Activated T-cell treated with anti-CD3 and anti-CD28 coated beads, Interleukin-2, amount 50 U/mL, for 4 hours (primary cell): ENCODE results near the gene CYP21A2. TPM values are rescaled to one million over a fixed set of nuclear protein-coding genes. Genes with fewer than 3 reads are reported as not detected.
"Not testable (repeated sequence)": the region's sequence is repeated elsewhere in the genome, so short reads cannot be mapped to it uniquely, and the experiment has no call there.

Source experiments
- ATAC-seq, 2 donors: fragments of 200-7000 bp; cut with Tn5 transposase; one replicate each; pipeline ENCODE4 v1.10.0; 2021
- DNase-seq: peaks from one replicate; pipeline ENCODE4 v3.0.0-alpha.2; 2020
- H3K27me3 Mint-ChIP-seq: one replicate; pipeline ENCODE4 v1.8.0; 2021; ENCODE audit warnings: low read depth, mixed read lengths
- H3K36me3 Mint-ChIP-seq: one replicate; pipeline ENCODE4 v1.8.0; 2022; ENCODE audit warnings: mixed read lengths; ENCODE audit not compliant: insufficient read depth
- H3K4me1 Mint-ChIP-seq: one replicate; pipeline ENCODE4 v1.8.0; 2021; ENCODE audit warnings: low read depth, mixed read lengths
- H3K4me3 Mint-ChIP-seq: one replicate; pipeline ENCODE4 v1.8.0; 2021; ENCODE audit warnings: mild to moderate bottlenecking, moderate library complexity, mixed read lengths
- H3K9me3 Mint-ChIP-seq: one replicate; pipeline ENCODE4 v1.8.0; 2021; ENCODE audit warnings: mixed read lengths
- total RNA-seq, 3 donors: library from RNA; stranded (reverse); gene quantifications; one replicate each; pipeline ENCODE4 v1.2.1, GENCODE V29; 2021

Gene CYP21A2
- total RNA-seq, 3 donors from 2014 or later, result 0.74 to 1.0 (median 0.84) TPM

DNA sequence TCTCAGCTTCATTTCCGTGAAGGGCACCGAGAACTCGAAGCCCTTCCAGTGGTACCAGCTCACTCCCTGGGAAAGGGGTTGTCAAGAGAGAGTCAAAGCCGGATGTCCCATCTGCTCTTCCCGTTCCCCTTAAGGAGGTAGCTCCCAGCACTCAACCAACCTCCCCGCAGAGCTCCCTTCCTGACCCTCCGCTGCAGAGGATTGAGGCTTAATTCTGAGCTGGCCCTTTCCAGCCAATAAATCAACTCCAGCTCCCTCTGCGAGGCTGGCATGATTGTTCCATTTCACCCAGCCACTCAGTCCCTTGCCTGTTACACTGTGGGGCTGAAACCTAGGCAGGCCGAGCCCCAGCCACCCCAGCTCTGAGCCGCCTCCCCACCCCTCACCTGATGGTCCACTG, 3.2 kb downstream of the CYP21A2 start:
- not testable (repeated sequence) for H3K4me3 Mint-ChIP-seq, H3K27me3 Mint-ChIP-seq, H3K9me3 Mint-ChIP-seq, DNase-seq, H3K4me1 Mint-ChIP-seq, ATAC-seq, H3K36me3 Mint-ChIP-seq

DNA sequence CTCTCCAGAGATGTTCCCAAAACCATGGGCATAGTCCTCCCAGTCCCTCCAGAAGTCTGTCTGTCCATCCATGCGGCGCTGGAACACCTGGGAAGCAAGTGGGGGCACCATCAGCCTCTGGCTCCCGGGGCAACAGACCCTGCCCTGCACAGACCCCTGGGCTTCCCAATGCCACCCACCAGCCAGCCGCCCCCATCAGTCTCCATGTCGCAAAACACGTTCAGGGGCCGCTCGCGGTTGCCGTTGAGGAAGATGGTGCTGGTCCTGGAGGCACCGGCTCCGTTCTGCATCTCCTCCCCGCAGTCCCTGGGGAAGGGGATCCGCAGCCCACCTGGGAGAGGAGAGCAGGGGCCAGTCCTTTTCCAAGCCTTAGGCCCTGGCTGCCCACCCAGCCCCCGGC, 4.1 kb downstream of the CYP21A2 start:
- not testable (repeated sequence) for H3K9me3 Mint-ChIP-seq, DNase-seq, H3K36me3 Mint-ChIP-seq, H3K4me3 Mint-ChIP-seq, H3K27me3 Mint-ChIP-seq, H3K4me1 Mint-ChIP-seq, ATAC-seq

DNA sequence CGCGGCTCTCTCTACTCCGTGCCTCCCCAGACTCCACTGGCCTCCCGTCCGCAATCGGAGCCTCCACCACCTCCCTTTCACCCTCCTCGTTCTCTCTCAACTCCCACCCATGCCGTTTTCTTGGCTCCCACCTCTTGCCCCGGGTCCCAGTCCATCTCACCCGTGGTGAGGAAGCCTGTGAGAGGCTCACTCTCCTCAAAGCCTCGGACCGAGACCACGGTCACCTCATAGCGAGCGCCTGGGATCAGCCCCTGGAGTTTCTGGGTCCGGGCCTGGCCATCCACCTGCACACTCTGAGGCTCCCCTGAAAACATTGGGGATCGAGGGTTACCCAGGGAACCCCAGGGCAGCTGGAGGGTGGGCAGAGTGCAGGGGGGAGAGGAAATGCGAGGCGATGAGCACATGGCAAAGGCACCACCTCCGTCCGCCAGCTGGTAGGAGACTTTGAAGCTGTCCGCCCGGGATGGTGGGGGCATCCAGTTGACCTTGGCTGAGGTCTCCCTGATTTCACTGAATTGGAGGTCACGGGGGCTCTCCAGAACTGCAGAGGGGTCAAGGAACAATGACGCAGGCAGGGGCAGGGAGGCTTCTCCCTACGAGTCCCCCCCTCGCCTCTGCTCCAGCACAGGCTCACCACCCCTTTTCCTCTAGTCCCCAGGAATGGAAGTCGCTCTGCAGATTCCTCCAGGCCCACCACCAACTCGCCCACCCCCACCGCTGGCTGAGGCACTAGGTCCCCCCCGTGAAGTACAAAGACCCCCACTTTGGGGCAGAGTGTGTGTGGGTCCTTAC, 5.6 kb downstream of the CYP21A2 start:
- DNase-seq, ATAC-seq, H3K4me1 Mint-ChIP-seq, H3K9me3 Mint-ChIP-seq, H3K27me3 Mint-ChIP-seq, H3K4me3 Mint-ChIP-seq, H3K36me3 Mint-ChIP-seq: not testable (repeated sequence)

- H3K4me3 Mint-ChIP-seq, H3K36me3 Mint-ChIP-seq, H3K4me1 Mint-ChIP-seq, DNase-seq, ATAC-seq, H3K9me3 Mint-ChIP-seq, H3K27me3 Mint-ChIP-seq: not testable (repeated sequence)
Measured at GRCh38 chr6:32044916-32045315, 6.7 kb downstream of the CYP21A2 start.

DNA sequence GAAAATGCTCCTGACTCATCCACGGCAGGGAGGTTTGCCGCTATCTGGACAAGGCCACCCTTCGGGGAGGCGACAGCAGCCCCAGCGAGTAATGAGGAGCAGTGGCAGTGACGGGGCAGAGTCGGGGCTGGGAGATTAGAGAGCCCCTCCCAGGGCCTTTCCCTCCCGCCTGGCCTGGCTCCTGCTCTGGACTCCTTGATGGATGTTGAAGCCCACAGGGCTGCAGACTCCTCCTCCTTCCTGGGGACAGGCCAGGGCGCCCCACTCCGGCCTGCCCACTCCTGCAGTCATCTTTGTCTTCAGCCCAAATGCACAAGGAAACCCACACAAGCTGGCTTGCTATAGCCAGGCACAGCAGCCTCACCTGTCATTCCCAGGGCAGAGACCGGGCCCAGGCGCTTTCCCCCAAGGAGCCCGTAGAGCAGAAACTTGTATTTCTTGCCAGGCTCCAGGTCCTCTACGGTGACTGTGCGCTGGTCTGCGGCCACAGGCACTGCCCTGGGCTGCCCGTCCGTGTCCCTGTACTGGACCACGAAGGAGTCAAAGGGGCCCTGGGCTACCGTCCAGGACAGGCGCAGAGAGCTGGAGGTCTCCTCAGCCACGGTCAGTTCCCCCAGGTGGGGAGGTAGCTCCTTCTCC, 7.7 kb downstream of the CYP21A2 start:
- no peaks in the 10 kb centered on the region for H3K4me1 Mint-ChIP-seq
- H3K36me3 Mint-ChIP-seq, result no peaks in the 10 kb centered on the region
- H3K9me3 Mint-ChIP-seq, result no peaks in the 10 kb centered on the region
- DNase-seq (no peak), ATAC-seq (no peak)
- no peaks in the 10 kb centered on the region for H3K27me3 Mint-ChIP-seq
- H3K4me3 Mint-ChIP-seq, result no peak overlapping the region

DNA sequence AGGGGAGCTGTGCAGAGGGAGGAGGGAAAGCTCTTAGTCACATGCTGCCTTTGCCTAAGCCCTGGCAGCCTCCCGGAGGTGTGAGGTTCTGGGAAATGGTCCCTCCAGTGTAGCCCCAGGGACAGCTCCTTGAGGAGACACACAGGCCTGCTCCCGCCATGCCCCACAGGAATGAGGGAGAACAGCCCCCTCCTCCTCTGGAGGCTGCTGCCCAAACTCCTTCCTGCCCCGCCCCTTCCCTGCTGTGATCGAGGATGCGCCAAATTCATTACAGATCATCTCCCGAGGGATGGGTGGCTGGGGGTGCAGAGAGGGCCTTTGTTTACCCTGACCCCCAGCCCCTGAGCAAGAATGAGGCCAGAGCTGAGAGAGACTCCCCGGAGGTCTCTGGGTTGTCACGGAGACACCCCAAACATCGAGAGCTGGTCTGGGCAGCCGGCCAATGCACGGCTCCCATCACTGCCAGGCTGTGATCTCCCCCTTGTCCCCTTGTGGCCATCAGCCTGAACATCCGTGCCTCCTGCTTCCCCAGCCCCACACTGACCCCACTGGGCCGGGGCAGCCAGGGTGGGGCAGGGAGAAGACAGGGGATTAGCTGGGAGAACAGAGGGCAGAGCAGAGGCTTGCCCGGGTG, 8.4 kb downstream of the CYP21A2 start:
- no peaks in the 10 kb centered on the region for H3K27me3 Mint-ChIP-seq
- no peak for DNase-seq
- no peaks in the 10 kb centered on the region for H3K9me3 Mint-ChIP-seq
- H3K4me1 Mint-ChIP-seq, result no peaks in the 10 kb centered on the region
- no peak overlapping the region for H3K4me3 Mint-ChIP-seq
- ATAC-seq, result no peak
- no peaks in the 10 kb centered on the region for H3K36me3 Mint-ChIP-seq

GRCh38 chr6:32047084-32047478, 8.9 kb downstream of the CYP21A2 start:
- Mint-ChIP-seq H3K27me3 (no peaks in the 10 kb centered on the region), H3K9me3 (no peaks in the 10 kb centered on the region), H3K36me3 (no peaks in the 10 kb centered on the region), H3K4me1 (no peaks in the 10 kb centered on the region), H3K4me3 (no peak overlapping the region)
- ATAC-seq (no peak), DNase-seq (no peak)

- Mint-ChIP-seq H3K4me3 (no peak overlapping the region), H3K36me3 (no peaks in the 10 kb centered on the region), H3K27me3 (no peaks in the 10 kb centered on the region), H3K9me3 (no peaks in the 10 kb centered on the region), H3K4me1 (no peaks in the 10 kb centered on the region)
- ATAC-seq, result no peak
- no peak for DNase-seq
Measured at GRCh38 chr6:32047539-32047854, 9.3 kb downstream of the CYP21A2 start.

- Mint-ChIP-seq H3K27me3 (no peaks in the 10 kb centered on the region), H3K4me3 (no peak overlapping the region), H3K9me3 (no peaks in the 10 kb centered on the region), H3K36me3 (no peaks in the 10 kb centered on the region), H3K4me1 (no peaks in the 10 kb centered on the region)
- DNase-seq (peak; percentile 65), ATAC-seq (peak; percentile 77 to 85)
Measured at GRCh38 chr6:32047855-32048766, 9.9 kb downstream of the CYP21A2 start.

DNA sequence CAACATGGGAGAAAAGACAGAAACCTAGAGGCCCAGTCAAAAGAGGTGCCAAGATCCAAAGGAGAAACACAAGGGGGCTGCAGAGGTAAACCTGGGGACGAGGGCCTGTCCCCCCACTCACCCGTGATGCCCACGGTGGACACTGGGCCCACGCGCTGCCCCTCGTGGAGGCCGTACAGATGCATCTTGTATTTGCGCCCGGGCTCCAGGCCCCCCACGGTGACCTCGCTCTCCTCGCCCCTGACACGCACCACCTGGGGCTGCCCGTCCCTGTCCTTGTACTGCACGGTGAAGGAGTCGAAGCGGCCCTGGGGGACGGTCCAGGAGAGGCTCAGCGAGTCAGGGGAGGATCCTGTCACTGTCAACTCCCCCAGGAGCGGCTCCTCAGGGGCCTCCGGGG, 10.9 kb downstream of the CYP21A2 start:
- H3K9me3 Mint-ChIP-seq, H3K27me3 Mint-ChIP-seq, H3K4me1 Mint-ChIP-seq, ATAC-seq, H3K36me3 Mint-ChIP-seq, H3K4me3 Mint-ChIP-seq, DNase-seq: not testable (repeated sequence)

DNA sequence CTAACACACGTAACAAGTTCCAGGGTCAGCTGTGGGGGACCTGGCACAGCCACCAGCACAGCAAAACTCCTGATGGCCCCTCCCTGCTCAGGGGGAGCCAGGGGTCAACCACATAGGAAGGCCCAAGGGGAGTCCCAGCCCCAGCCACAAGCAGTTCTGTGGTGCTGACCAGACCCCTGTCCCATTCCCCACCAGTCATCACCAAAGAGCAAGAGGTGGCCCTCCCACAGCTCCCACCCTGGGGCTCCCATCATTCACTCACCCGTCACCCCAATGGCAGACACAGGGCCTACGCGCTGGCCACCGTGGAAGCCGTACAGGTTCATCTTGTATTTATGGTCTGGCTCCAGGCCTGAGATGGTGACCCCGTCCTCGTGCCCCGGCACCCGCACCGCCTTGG, 11.5 kb downstream of the CYP21A2 start:
- ATAC-seq, H3K4me3 Mint-ChIP-seq, H3K4me1 Mint-ChIP-seq, H3K9me3 Mint-ChIP-seq, H3K36me3 Mint-ChIP-seq, DNase-seq, H3K27me3 Mint-ChIP-seq: not testable (repeated sequence)

DNA sequence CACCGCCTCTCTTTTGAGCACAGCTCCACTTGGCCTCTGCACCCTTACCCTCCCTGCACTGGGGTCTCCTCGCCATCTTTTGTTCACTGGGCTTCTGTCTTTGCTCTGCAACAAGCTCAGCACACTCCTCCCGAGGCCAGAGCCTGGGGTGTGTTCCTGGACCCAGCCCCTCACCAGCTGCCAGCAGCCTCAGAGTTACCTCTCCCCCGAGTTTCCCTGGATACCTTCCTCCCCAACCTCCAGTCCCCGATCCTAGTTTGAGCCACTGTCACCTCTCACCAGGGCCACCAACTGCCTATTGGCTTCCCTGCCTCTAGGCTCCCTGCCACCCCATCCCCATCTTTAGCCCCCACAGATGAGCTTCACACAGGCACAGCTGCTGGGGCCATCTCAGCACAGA, 12.3 kb downstream of the CYP21A2 start:
- no peaks in the 10 kb centered on the region for H3K9me3 Mint-ChIP-seq
- DNase-seq (no peak), ATAC-seq (no peak)
- H3K4me3 Mint-ChIP-seq, result no peak overlapping the region
- no peaks in the 10 kb centered on the region for H3K36me3 Mint-ChIP-seq
- no peaks in the 10 kb centered on the region for H3K27me3 Mint-ChIP-seq
- H3K4me1 Mint-ChIP-seq, result no peaks in the 10 kb centered on the region

DNA sequence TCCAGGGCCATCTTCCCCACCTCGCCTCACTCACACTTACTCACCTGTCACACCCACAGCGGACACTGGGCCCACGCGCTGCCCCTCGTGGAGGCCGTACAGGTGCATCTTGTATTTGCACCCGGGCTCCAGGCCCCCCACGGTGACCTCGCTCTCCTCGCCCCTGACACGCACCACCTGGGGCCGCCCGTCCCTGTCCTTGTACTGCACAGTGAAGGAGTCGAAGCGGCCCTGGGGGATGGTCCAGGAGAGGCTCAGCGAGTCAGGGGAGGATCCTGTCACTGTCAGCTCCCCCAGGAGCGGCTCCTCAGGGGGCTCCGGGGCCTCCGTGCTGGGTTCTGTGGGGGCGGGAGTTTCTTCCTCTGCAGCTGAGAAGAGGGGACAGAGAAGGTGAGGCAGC, 14.4 kb downstream of the CYP21A2 start:
- DNase-seq, H3K4me1 Mint-ChIP-seq, H3K36me3 Mint-ChIP-seq, H3K27me3 Mint-ChIP-seq, H3K4me3 Mint-ChIP-seq, H3K9me3 Mint-ChIP-seq, ATAC-seq: not testable (repeated sequence)

DNA sequence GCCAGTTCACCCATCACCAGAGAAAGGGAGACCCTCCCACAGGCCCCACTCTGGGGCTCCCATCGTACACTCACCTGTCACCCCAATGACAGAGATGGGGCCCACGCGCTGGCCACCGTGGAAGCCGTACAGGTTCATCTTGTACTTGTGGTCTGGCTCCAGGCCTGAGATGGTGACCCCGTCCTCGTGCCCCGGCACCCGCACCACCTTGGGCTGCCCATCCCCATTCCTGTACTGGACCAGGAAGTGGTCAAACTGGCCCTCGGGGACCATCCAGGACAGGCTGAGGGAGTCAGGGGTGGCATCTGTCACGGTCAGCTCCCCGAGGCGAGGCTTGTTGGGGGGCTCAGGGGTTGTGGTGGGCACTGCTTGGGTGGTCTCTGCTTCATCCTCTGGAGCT, 15.1 kb downstream of the CYP21A2 start:
- H3K27me3 Mint-ChIP-seq, ATAC-seq, H3K4me3 Mint-ChIP-seq, H3K9me3 Mint-ChIP-seq, H3K36me3 Mint-ChIP-seq, H3K4me1 Mint-ChIP-seq, DNase-seq: not testable (repeated sequence)
